ENCODE results near the gene PHC3. TPM values are rescaled to one million over a fixed set of nuclear protein-coding genes. Genes with fewer than 3 reads are reported as not detected.

Gene PHC3
- polyA plus RNA-seq, 1 donor from 2014 or later: 18.6 TPM

GRCh38 chr3:170130532-170130931, 51.0 kb downstream of the PHC3 start:
- Histone ChIP-seq H3K79me2 (replicated peaks; ENCODE audit: insufficient read depth, low read length) (no peaks in the 10 kb centered on the region), H3K36me3 (ENCODE audit: insufficient read depth, low read length) (peaks cover 17% of the 10 kb centered on the region), H3K4me3 (ENCODE audit: low read length) (no peak overlapping the region), H3K9ac (ENCODE audit: low read length) (no peak overlapping the region), H3F3A (ENCODE audit: insufficient read depth, low read length, poor library complexity, severe bottlenecking) (no peaks in the 10 kb centered on the region), H3K9me2 (ENCODE audit: insufficient read depth, low read length) (no peaks in the 10 kb centered on the region), H3K9me3 (ENCODE audit: low read length) (no peaks in the 10 kb centered on the region), H3K27me3 (ENCODE audit: insufficient read depth, low read depth, low read length) (no peaks in the 10 kb centered on the region), H3K4me2 (ENCODE audit: low read length) (no peak overlapping the region), H2AFZ (ENCODE audit: low read depth, low read length) (no peak overlapping the region), H4K20me1 (ENCODE audit: insufficient read depth) (no peaks in the 10 kb centered on the region), H3K27ac (ENCODE audit: low read length) (no peak overlapping the region)
- TF ChIP-seq SMC3 (conservative IDR thresholded peaks at IDR 0.05; ENCODE audit: poor library complexity): no peak
- no peak for TF ChIP-seq EZH2 (IDR thresholded peaks at IDR 0.05; ENCODE audit: borderline replicate concordance, insufficient read depth, low read length, poor library complexity, severe bottlenecking)
- TF ChIP-seq MXI1 (conservative IDR thresholded peaks at IDR 0.05; ENCODE audit: poor library complexity, severe bottlenecking): no peak
- no peak for TF ChIP-seq CTCF (IDR thresholded peaks at IDR 0.05; ENCODE audit: poor library complexity, severe bottlenecking)
- TF ChIP-seq REST (IDR thresholded peaks at IDR 0.05; ENCODE audit: borderline replicate concordance): no peak
- no peak for TF ChIP-seq EP300 (conservative IDR thresholded peaks at IDR 0.05; ENCODE audit: poor library complexity, severe bottlenecking)
- no peak for TF ChIP-seq POLR2AphosphoS5 (IDR thresholded peaks at IDR 0.05)
- TF ChIP-seq RAD21 (conservative IDR thresholded peaks at IDR 0.05): no peak
- TF ChIP-seq TAF1 (IDR thresholded peaks at IDR 0.05; ENCODE audit: low read depth): no peak

- peaks cover 17% of the 10 kb centered on the region for H3K36me3 ChIP-seq (ENCODE audit: insufficient read depth, low read length)
- no peak overlapping the region for H3K4me2 ChIP-seq (ENCODE audit: low read length)
Measured at GRCh38 chr3:170128977-170129431, 52.5 kb downstream of the PHC3 start.

More at GRCh38 chr3:170128977-170129431, 52.5 kb downstream of the PHC3 start:
- Histone ChIP-seq H3K9me3 (ENCODE audit: low read length) (no peaks in the 10 kb centered on the region), H3K79me2 (replicated peaks; ENCODE audit: insufficient read depth, low read length) (no peaks in the 10 kb centered on the region), H3K27ac (ENCODE audit: low read length) (no peak overlapping the region), H2AFZ (ENCODE audit: low read depth, low read length) (no peak overlapping the region), H4K20me1 (ENCODE audit: insufficient read depth) (no peaks in the 10 kb centered on the region), H3K27me3 (ENCODE audit: insufficient read depth, low read depth, low read length) (no peaks in the 10 kb centered on the region), H3F3A (ENCODE audit: insufficient read depth, low read length, poor library complexity, severe bottlenecking) (no peaks in the 10 kb centered on the region), H3K9me2 (ENCODE audit: insufficient read depth, low read length) (no peaks in the 10 kb centered on the region), H3K9ac (ENCODE audit: low read length) (no peak overlapping the region), H3K4me3 (ENCODE audit: low read length) (no peak overlapping the region)
- TF ChIP-seq EP300 (conservative IDR thresholded peaks at IDR 0.05; ENCODE audit: poor library complexity, severe bottlenecking) (no peak), CTCF (IDR thresholded peaks at IDR 0.05; ENCODE audit: poor library complexity, severe bottlenecking) (no peak), POLR2AphosphoS5 (IDR thresholded peaks at IDR 0.05) (no peak), EZH2 (IDR thresholded peaks at IDR 0.05; ENCODE audit: borderline replicate concordance, insufficient read depth, low read length, poor library complexity, severe bottlenecking) (no peak), TAF1 (IDR thresholded peaks at IDR 0.05; ENCODE audit: low read depth) (no peak), MXI1 (conservative IDR thresholded peaks at IDR 0.05; ENCODE audit: poor library complexity, severe bottlenecking) (no peak), RAD21 (conservative IDR thresholded peaks at IDR 0.05) (no peak), REST (IDR thresholded peaks at IDR 0.05; ENCODE audit: borderline replicate concordance) (no peak), SMC3 (conservative IDR thresholded peaks at IDR 0.05; ENCODE audit: poor library complexity) (no peak)

Measured in neural cell (in vitro differentiated cells).